ENCODE results near the gene SH3RF3. TPM values are rescaled to one million over a fixed set of nuclear protein-coding genes. Genes with fewer than 3 reads are reported as not detected.

The SH3RF3 gene
- total and polyA plus RNA-seq, 9 of the 15 experiments (the other 6 are each of a cell fraction or from before 2014, with no cell fraction given) = 0.02 TPM; not detected in 8

DNA sequence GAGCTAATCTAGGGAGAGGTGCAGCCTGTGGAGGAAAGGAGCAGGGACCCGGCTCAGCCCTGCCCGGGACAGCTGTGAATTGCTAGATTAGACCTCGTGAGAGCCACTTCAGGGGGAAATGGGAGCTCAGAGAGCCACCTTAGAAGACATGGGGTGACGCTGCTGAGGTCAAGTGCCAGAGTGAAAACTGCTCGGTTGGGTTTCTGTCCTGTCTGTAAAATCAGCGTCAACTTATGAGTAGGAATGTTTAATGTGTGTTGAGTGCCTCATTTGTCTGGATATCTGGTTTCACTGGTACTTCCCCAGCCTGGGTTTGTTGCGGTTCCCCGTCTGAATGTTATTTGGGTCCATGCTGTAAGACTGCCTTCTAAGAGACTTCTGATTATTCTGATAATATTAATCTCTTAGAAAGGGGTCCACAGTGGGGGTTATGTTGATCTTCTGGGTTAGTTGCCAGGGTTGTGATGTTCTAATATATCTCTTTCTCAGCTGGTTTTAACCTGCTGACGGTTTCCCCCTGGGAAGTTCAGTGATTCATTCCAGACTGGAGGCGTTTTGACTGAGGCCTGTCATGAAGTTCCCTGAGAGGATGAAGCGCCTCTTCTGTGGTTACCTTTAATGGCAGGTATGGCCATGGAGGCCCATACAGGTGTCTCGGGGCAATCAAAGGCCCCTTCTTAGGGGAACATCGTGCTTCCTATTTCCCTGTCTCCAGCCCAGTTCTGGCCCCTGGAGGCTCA lies 175.9 kb downstream of the SH3RF3 start (continued):
- TF ChIP-seq ATF7 (IDR thresholded peaks at IDR 0.05) (no peak), FOS (IDR thresholded peaks at IDR 0.05; ENCODE audit: extremely low read depth, insufficient read length) (no peak), THRA (IDR thresholded peaks at IDR 0.05) (no peak)

- WGBS (ENCODE audit: insufficient coverage, low coverage, missing lambda C conversion rate) = under 1% methylated on average over 15 of the region's 15 CpGs
- Histone ChIP-seq H3K27me3 (ENCODE audit: control insufficient read depth in 2 of 2, insufficient read depth in 2 of 2, low read length in 2 of 2) (peaks cover 11 to 43% of the 10 kb centered on the region in 2 experiments; a peak in 3 of 5 replicates), H3K9me3 (replicated peaks; ENCODE audit: control insufficient read depth, insufficient read depth, low read depth, low read length) (no peaks in the 10 kb centered on the region), H3K4me3 (no peak overlapping the region), H3K27ac (ENCODE audit: extremely low read depth, low read depth, low read length) (no peak overlapping the region), H3K9me1 (ENCODE audit: control insufficient read depth, insufficient read depth, low read length) (no peaks in the 10 kb centered on the region), H3K79me2 (ENCODE audit: control insufficient read depth, insufficient read depth, low read length) (no peaks in the 10 kb centered on the region), H4K20me1 (replicated peaks; ENCODE audit: control insufficient read depth, insufficient read depth, low read length) (no peaks in the 10 kb centered on the region), H3K9ac (ENCODE audit: insufficient read depth in 1 of 2, low read depth in 2 of 2, low read length in 2 of 2) (no peak overlapping the region), H3K36me3 (ENCODE audit: control insufficient read depth, insufficient read depth, low read length) (no peaks in the 10 kb centered on the region), H3K4me2 (ENCODE audit: insufficient read depth, low read length) (no peak overlapping the region), H3K4me1 (replicated peaks in 1 of 2; ENCODE audit: control insufficient read depth in 2 of 2, insufficient read depth in 2 of 2, low read length in 2 of 2) (no peaks in the 10 kb centered on the region), H2AFZ (ENCODE audit: low read depth, low read length) (no peak overlapping the region)
- intact Hi-C loops (cut with micrococcal nuclease) = no loop called here
- BruUV-seq (replicated peaks) = no TSS peak
- FAIRE-seq (no peak), ATAC-seq (no peak), DNase-seq (ENCODE audit: extremely low read depth in 1 of 4, low spot score in 3 of 4) (no peak)
- TF ChIP-seq ZFX (CRISPR knock-in tag; IDR thresholded peaks at IDR 0.05) (no peak), ETV6 (IDR thresholded peaks at IDR 0.05; ENCODE audit: borderline replicate concordance in 1 of 2, low read depth in 2 of 2, low read length in 1 of 2) (no peak), ETV6 (CRISPR knock-in tag; IDR thresholded peaks at IDR 0.05; ENCODE audit: borderline replicate concordance) (no peak), MCM5 (IDR thresholded peaks at IDR 0.05; ENCODE audit: low read depth) (no peak), ZBED1 (IDR thresholded peaks at IDR 0.05) (no peak), DDX20 (tag; IDR thresholded peaks at IDR 0.05; ENCODE audit: low read depth) (no peak)
- in situ Hi-C loops (cut with MboI) = no loop called here
- CTCF ChIA-PET (ENCODE audit: low intra/inter-chr PET ratio) = no interaction called here
- POLR2A ChIA-PET = interaction anchor here (0.6 kb wide), 1 partner anchor 29 kb away, joined by 4 read pairs; no protein-coding TSS in a partner anchor
Observed at GRCh38 chr2:109305490-109306167, 176.6 kb downstream of the SH3RF3 start.
